ENCODE measurements around the gene OR6C76.

Gene OR6C76

DNA sequence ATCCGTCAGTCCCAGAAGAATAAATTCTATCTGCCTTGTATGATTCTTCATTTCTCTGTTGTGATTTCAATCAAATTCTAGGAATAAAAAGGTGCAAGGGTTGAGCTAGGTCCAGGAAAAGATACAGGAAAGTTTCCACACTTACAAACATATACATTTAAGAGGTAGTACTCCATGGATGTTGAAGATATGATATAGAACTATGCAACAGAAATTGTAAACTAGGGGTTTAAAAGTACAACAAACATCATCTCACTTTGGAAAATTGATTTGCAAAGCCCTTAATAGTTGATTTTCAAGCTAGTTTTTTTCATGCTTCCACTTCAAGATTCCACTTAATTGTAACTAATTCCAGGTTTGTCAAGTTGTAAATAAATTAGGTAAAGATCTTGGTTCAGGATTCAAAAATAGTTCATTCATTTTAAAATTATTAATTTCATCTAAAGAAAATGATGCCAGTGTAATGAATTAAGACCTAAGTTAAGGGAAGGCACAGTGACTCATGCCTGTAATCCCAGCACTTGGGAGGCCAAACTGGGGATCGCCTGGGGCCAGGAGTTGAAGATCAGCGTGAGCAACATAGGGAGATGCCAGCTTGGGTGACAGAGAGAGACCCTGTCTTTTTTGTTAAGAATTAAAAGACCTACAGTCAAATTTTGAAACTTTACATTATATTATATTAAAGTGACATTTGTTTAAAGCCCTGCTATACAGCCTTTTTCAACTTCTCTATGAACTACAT, 44.2 kb downstream of the OR6C76 start, which contains the start of gene OR6C70:
Gene OR6C70 (minus strand): TSS at position 51 of the 742 bp plus-strand sequence. CDS start 0 bp downstream, at position 51.
- DNase-seq = no peak

DNA sequence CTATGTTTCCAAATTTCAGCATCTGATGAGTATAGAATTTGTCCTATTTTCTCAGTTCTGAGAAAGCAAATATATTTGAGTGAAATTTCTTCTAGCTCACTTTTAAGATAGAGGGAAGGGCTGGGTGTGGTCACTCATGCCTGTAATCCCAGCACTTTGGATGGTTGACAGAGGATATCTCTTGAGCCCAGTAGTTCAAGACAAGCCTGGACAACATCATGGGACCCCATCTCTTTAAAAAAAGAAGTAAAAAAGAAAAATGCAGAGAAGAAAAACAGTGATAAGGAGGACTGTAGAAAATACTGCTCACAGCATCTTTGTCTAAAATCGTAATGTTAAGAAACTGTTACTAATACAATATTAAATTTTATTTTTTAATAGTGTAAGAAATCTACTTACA, 46.2 kb downstream of the OR6C76 start:
- DNase-seq = no peak
